Activated naive CD8-positive, alpha-beta T cell treated with anti-CD3 and anti-CD28 coated beads, Interleukin-2, amount 10 ng/mL, durations not matched to agents 7 days and 5 days (primary cell): ENCODE measurements around the gene ARID1B. TPM values are rescaled to one million over a fixed set of nuclear protein-coding genes. Genes with fewer than 3 reads are reported as not detected.

ENCODE experiments used
- ATAC-seq: fragments of 150-1000 bp; cut with Tn5 transposase; one replicate; pipeline ENCODE4 v1.10.0; 2021; ENCODE audit warnings: low read depth, moderate library complexity
- POLR2A ChIA-PET: fragments of 350-600 bp; sonication (Branson Sonifier 250); formaldehyde crosslinking; loops from one replicate; lab custom pipeline; 2021; ENCODE audit warnings: antibody characterized with exemption; lab: Charles Lee
- DNase-seq: peaks from one replicate; pipeline ENCODE4 v3.0.0; 2021
- H3K27ac Mint-ChIP-seq: one replicate; pipeline ENCODE4 v1.8.0; 2022; ENCODE audit warnings: mild to moderate bottlenecking, mixed read lengths
- H3K27me3 Mint-ChIP-seq: one replicate; pipeline ENCODE4 v1.8.0; 2022; ENCODE audit warnings: mild to moderate bottlenecking, moderate library complexity, mixed read lengths
- H3K36me3 Mint-ChIP-seq: one replicate; pipeline ENCODE4 v1.8.0; 2021; ENCODE audit warnings: mild to moderate bottlenecking, mixed read lengths
- H3K4me1 Mint-ChIP-seq: one replicate; pipeline ENCODE4 v1.8.0; 2021; ENCODE audit warnings: mixed read lengths
- H3K4me3 Mint-ChIP-seq: one replicate; pipeline ENCODE4 v1.8.0; 2022; ENCODE audit warnings: mild to moderate bottlenecking, moderate library complexity, mixed read lengths
- H3K9me3 Mint-ChIP-seq: one replicate; pipeline ENCODE4 v1.8.0; 2021; ENCODE audit warnings: mixed read lengths
- total RNA-seq, 2 experiments: library from RNA; stranded (reverse); gene quantifications; one replicate each; pipeline ENCODE4 v1.2.3, GENCODE V29; 2021

The ARID1B gene
- total RNA-seq, 2 experiments from 2014 or later, result 83.2 to 98.2 TPM

DNA sequence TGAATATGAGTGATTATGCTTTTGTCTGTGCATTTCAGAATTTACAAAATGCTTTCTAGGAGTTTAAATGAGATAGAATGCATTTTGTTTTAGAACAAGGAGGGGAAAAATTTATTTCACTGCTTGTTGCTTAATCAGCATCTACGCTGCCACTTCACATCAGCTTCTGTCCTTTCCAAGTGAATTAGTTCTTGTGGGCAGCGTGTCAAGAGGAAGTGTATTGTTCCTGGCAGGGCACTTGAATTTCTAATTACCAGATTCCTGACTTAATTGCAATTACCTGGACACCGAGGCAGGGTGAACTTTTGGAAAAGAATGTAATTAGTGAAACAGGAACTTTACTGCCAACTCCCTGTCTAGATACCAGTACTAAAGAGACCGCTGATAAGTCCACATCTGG lies 282.6 kb downstream of the ARID1B start:
- H3K27me3 Mint-ChIP-seq, result no peaks in the 10 kb centered on the region
- peaks cover 28% of the 10 kb centered on the region for H3K4me1 Mint-ChIP-seq
- H3K4me3 Mint-ChIP-seq, result no peak overlapping the region
- POLR2A ChIA-PET, result no interaction called here
- DNase-seq (no peak), ATAC-seq (no peak)
- no peak overlapping the region for H3K27ac Mint-ChIP-seq
- peaks cover 15% of the 10 kb centered on the region for H3K36me3 Mint-ChIP-seq
- no peaks in the 10 kb centered on the region for H3K9me3 Mint-ChIP-seq

DNA sequence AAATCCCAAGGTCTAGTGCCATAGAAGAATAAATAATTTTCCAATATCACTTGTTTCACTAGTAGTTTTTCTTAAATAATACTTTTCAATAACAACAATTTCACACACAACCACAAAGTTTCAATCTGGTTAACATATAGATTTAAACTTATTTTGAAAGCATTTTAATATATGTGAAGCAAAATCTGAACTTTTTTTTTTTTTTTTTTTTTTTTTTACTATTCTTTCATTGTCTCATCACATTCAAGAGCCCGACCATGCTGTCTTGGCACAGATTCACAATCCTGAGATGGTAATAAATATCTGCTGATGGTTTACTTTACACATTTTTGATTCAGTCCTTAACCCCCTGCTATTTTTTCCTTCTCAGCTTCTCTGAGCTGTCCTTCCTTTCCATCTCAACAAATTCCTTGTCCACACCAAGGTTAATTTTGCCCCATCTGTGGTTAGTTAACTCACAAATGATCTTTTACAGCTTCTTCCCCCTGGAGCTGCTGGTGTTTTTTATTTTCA lies 283.3 kb downstream of the ARID1B start:
- Mint-ChIP-seq H3K36me3 (peaks cover 12% of the 10 kb centered on the region), H3K27me3 (no peaks in the 10 kb centered on the region), H3K4me1 (peaks cover 21% of the 10 kb centered on the region), H3K27ac (no peak overlapping the region), H3K4me3 (no peak overlapping the region), H3K9me3 (no peaks in the 10 kb centered on the region)
- no peak for ATAC-seq
- POLR2A ChIA-PET, result no interaction called here
- no peak for DNase-seq

DNA sequence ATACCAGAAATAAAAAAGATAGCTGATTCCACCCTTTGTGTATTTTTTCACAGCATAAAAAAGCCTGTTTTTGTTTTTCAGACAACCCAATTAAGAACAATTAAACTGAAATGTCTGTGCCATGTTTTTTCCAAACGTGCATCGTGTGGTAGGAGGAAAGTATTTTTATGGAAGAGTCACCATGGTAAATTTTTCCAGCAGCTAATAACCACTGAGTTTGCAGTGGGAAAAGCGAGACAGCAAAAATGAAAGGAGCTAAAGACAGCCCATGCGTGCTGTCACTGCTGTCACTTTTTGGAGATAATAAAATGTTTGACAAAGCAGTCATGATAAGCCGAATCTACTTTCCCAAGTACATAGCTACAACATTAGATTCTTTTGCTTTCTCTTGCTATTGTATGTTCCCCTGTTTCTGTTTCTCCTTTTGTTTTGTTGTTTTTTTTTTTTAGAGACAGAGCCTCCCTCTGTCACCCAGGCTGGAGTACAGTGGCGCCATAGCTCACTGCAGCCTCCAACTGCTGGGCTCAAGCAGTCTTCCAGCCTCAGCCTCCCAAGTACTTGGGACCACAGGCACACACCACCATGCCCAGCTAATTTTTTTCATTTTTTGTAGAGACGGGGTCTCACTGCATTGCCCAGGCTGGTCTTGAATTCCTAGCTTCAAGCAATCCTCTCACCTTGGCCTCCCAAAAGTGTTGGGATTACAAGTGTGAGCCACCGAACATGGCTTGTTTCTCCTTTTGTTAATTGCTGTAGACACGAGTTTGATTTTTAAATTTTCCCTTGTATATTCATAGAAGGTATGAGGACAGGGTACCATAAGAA lies 284.8 kb downstream of the ARID1B start:
- Mint-ChIP-seq H3K27ac (no peak overlapping the region), H3K4me3 (no peak overlapping the region), H3K4me1 (peaks cover 16% of the 10 kb centered on the region), H3K27me3 (no peaks in the 10 kb centered on the region), H3K9me3 (no peaks in the 10 kb centered on the region), H3K36me3 (peaks cover 5% of the 10 kb centered on the region)
- DNase-seq (no peak), ATAC-seq (no peak)
- POLR2A ChIA-PET, result no interaction called here

DNA sequence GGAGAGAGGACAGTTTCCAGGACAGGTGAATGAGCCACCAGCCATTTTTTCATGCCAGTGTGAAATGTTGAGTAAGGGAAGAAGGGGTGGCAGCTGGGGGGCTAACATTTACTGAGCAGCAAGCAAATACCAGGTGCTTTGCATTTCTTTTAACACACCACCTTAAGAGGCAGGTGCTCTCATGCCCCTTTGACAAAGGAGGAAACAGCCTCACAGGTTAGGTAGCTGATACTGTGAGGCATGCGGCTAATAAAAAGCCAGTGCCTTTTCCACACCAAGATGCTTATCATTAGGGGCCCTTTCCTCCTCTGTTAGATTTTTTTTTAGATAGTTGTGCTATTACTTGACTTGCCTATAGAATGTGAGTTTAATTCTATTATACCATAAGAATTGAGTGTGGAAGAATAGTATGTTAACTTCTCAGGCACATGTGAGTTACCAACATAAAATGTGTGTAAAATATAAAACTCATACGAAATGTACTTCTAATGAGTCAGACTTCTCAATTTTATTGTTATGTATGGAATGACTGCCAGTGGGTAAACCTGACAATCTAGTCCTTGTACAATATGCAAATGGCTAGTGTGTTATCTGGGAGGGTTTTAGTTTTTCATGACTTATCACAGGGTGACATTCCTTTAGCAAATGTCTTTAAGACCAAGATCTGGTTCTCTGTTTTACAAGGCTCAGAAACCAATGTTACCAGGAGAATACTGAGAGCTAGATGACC lies 286.2 kb downstream of the ARID1B start:
- Mint-ChIP-seq H3K27ac (no peak overlapping the region), H3K36me3 (peaks cover 5% of the 10 kb centered on the region), H3K4me3 (no peak overlapping the region), H3K27me3 (no peaks in the 10 kb centered on the region), H3K9me3 (no peaks in the 10 kb centered on the region), H3K4me1 (peaks cover 24% of the 10 kb centered on the region)
- no peak for DNase-seq
- ATAC-seq, result no peak
- POLR2A ChIA-PET, result no interaction called here

DNA sequence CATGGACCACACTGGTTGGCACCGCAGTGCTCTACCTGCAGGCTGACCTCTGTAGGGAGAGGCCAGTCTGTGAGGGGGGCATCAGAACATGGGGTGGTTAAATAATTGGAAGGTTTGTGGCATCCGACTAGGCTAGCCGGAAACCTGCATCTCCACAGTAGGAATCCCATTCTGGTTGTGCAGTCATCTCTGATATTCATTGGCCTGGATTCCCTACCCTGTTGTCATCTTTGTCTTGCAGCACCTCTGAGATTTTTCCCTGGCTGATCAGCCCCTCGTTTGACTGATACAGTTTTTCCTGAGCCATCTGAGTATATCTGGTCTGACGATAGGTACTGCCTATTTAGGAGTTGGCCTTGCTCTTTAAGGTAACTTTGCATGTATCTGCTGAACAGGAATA lies 286.7 kb downstream of the ARID1B start:
- no peak overlapping the region for H3K27ac Mint-ChIP-seq
- peaks cover 25% of the 10 kb centered on the region for H3K4me1 Mint-ChIP-seq
- H3K27me3 Mint-ChIP-seq, result no peaks in the 10 kb centered on the region
- POLR2A ChIA-PET, result no interaction called here
- peaks cover 2% of the 10 kb centered on the region for H3K36me3 Mint-ChIP-seq
- no peak for DNase-seq
- no peaks in the 10 kb centered on the region for H3K9me3 Mint-ChIP-seq
- ATAC-seq, result no peak
- no peak overlapping the region for H3K4me3 Mint-ChIP-seq

DNA sequence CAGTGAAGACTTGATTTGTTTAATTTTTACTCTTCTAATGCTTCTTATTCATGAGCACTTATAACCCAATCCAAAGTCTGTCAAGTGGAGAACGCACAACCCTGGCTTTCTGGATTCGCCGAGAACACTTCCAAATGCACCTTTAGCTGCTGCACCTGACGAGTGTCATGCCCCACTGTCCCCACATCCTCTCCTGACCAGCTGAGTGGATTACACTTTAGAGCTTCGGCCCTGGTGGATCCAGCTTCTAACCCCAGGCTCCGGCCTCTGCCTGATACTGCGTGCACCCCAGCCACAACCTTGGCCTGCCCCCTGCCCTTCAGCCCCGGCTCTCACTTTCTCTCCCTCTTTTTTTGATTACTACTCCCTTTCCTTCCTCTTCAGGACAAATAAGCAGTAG lies 287.3 kb downstream of the ARID1B start:
- no peak overlapping the region for H3K4me3 Mint-ChIP-seq
- DNase-seq (no peak), ATAC-seq (no peak)
- peaks cover 27% of the 10 kb centered on the region for H3K4me1 Mint-ChIP-seq
- peak overlapping the region; percentile 8 for H3K27ac Mint-ChIP-seq
- POLR2A ChIA-PET, result no interaction called here
- H3K27me3 Mint-ChIP-seq, result no peaks in the 10 kb centered on the region
- no peaks in the 10 kb centered on the region for H3K9me3 Mint-ChIP-seq
- peaks cover 2% of the 10 kb centered on the region for H3K36me3 Mint-ChIP-seq

DNA sequence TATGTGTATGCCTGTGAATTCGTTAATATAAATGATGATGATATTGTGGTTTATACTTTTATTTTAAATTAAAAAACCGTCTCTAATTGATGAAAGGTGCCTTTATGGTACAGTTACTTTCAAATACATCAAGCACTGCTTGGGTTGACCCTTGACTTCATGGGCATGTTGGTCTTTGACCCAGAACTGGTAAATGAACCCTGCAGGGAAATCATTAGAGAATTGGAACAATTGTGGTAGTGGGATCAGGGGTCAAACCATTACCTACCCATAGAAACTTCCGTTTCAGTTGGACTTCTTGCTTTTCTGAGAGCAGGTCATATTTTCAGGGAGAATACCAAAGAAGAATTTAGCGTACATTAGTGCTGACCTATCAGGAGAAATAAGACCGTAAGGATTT lies 288.2 kb downstream of the ARID1B start:
- Mint-ChIP-seq H3K36me3 (peaks cover 2% of the 10 kb centered on the region), H3K9me3 (no peaks in the 10 kb centered on the region), H3K27ac (no peak overlapping the region), H3K27me3 (no peaks in the 10 kb centered on the region), H3K4me1 (peaks cover 29% of the 10 kb centered on the region), H3K4me3 (no peak overlapping the region)
- ATAC-seq (no peak), DNase-seq (no peak)
- POLR2A ChIA-PET, result no interaction called here

DNA sequence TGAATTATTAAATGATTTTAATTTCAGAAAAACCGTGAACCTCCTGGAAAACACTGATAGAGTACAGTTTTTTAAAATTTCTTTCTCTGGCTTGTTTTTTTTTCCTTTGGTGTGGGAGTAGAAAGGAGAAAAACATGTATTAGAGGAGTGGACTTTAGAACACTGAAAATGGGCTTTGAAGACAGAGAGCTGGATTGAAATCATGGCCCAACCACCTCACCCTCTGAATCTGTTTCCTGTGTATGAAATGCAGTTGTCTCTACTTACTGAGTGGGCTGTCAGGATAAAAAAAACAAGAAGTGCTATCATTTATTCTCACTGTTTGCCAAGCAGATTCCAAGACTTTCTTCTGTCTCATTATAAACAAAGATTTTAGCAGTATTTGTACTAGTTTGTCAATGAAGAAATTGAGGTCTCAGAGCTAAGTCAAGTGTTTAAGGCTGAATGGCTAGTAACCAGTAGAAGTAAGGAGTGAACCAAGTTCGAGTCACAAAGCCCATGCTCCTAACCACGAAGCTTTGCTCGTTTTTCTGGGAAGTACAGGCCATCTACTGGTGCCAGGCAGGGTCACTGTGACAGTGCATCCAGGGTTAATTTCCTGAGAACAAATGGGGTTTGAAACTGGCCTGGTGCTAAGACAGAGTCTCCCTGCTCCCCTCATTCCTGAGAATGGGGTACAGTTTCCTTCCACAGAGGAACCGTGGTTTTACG lies 289.8 kb downstream of the ARID1B start:
- H3K27me3 Mint-ChIP-seq, result no peaks in the 10 kb centered on the region
- no peak for ATAC-seq
- POLR2A ChIA-PET, result interaction anchor here (0.6 to 0.9 kb wide), 2 partner anchors 46 to 917 kb away, joined by 3 read pairs; no protein-coding TSS in a partner anchor
- H3K4me1 Mint-ChIP-seq, result peaks cover 26% of the 10 kb centered on the region
- H3K27ac Mint-ChIP-seq, result no peak overlapping the region
- peaks cover 2% of the 10 kb centered on the region for H3K36me3 Mint-ChIP-seq
- no peak overlapping the region for H3K4me3 Mint-ChIP-seq
- no peaks in the 10 kb centered on the region for H3K9me3 Mint-ChIP-seq
- DNase-seq, result no peak

DNA sequence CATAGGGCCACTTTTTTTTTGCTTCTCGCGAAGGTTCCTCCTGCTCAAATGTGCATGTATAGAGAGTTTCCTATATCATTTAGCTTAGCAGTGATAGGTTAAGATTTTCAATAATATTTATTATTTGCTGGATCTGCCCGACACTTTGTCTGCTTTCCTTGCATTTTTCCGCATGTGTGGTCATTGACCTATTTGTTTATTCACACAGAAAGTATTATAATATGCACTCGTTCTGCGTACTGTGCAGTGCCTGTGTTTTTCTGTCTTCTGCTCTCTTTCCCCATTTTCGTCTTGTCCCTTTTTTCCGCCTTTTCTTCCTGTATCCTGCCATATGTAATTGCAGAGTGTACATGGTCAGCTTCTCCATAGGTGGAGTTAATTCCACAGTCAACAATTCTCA lies 290.3 kb downstream of the ARID1B start:
- POLR2A ChIA-PET, result interaction anchor here (0.6 kb wide), 1 partner anchor 916 kb away, joined by 3 read pairs; no protein-coding TSS in a partner anchor
- Mint-ChIP-seq H3K9me3 (no peaks in the 10 kb centered on the region), H3K27ac (no peak overlapping the region), H3K36me3 (peaks cover 2% of the 10 kb centered on the region), H3K4me1 (peaks cover 26% of the 10 kb centered on the region), H3K4me3 (peak overlapping the region; percentile 18), H3K27me3 (no peaks in the 10 kb centered on the region)
- DNase-seq (no peak), ATAC-seq (no peak)

DNA sequence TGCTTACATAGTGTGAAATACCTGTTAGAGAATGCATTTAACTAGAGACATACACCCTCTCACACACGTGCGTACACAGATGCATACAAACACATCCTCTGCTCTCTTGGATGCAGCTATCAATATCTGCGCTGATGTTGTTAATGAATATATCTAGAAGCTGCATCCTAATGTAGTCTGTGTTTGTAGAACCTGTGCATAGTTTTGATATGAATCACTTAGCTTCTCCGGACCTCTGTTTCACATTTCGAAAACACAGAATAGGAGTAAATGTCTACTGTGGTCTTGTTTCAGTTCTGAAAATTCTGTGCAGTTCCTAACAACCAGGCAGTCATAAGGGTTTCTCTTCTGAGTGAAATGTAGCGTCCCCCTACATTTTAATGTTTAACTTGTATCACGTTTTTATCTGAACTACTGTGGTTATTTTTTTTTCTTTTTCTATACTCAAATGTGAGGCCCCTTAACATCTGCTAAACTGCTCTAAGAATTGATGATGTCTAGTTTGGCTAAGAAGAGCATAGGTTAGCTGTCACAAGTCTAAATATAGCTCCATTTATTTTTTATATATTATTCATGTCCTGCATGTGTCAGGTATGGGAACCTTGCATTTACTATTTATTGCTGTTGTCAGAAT lies 291.6 kb downstream of the ARID1B start:
- Mint-ChIP-seq H3K27ac (peak overlapping the region; percentile 57), H3K27me3 (no peaks in the 10 kb centered on the region), H3K4me3 (peak overlapping the region; percentile 35), H3K4me1 (peaks cover 26% of the 10 kb centered on the region), H3K36me3 (peaks cover 2% of the 10 kb centered on the region), H3K9me3 (no peaks in the 10 kb centered on the region)
- POLR2A ChIA-PET, result interaction anchor here (0.9 to 1.0 kb wide), 2 partner anchors 13 to 14 kb away, joined by 3 read pairs; no protein-coding TSS in a partner anchor
- DNase-seq, result no peak
- peak; percentile 77 for ATAC-seq

DNA sequence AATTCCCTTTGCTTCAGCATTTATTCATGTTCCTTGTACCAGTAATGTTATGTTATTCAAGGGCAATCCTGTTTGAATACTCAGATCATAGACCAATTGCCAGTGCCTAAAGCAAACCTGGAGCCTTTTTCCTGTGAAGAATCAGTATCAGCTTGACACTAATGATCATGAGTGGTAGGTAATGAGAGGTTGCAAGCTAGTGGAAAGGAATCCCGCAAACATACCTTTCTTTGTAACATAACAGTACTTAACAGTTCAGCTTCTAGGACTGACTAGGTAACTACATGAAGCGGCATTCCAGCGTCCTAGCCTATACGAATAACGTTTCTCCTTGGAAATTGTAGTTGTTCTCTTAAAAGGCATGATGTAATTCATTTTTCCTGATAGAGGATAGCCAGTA lies 292.4 kb downstream of the ARID1B start:
- no peaks in the 10 kb centered on the region for H3K9me3 Mint-ChIP-seq
- no peaks in the 10 kb centered on the region for H3K27me3 Mint-ChIP-seq
- POLR2A ChIA-PET, result no interaction called here
- no peak overlapping the region for H3K27ac Mint-ChIP-seq
- H3K36me3 Mint-ChIP-seq, result peaks cover 5% of the 10 kb centered on the region
- peaks cover 25% of the 10 kb centered on the region for H3K4me1 Mint-ChIP-seq
- ATAC-seq (no peak), DNase-seq (no peak)
- no peak overlapping the region for H3K4me3 Mint-ChIP-seq

DNA sequence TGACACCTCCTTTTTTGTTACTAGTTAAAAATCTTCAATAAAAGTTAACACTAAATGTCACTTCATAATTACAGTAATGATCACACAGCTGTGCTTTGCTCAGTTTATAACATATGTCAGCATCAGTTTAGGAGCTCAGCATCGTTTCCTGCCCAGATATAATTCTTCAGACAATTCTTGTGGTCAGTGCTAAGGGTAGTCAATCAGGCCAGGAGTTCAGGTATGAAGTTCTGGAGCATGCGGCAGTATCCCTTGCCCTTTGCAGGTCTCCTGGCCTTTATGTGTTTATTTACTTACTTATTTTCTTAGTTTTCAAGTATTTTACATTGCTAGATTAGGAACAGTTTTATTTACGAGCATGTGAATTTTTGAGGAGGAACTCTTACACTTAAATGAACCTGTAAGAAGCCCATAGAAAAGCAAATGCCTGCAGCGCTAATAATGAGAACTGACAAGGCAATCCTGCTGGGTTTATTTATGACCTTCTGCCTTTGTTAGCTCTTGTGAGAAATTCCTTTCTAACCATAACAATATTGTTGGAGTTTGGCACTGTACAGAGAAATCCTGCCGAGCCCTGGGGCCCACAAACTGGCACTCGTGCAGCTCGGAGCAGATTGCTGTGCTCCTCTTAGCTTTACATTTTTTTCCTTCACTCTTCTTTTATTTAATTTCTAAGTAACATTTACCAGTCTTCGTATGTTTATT lies 293.4 kb downstream of the ARID1B start:
- no peaks in the 10 kb centered on the region for H3K27me3 Mint-ChIP-seq
- no peak for DNase-seq
- H3K36me3 Mint-ChIP-seq, result peaks cover 10% of the 10 kb centered on the region
- H3K4me1 Mint-ChIP-seq, result peaks cover 26% of the 10 kb centered on the region
- no peak overlapping the region for H3K27ac Mint-ChIP-seq
- POLR2A ChIA-PET, result no interaction called here
- ATAC-seq, result no peak
- no peak overlapping the region for H3K4me3 Mint-ChIP-seq
- no peaks in the 10 kb centered on the region for H3K9me3 Mint-ChIP-seq
